ENCODE measurements around the gene TESK2.
"Not testable (repeated sequence)": the region's sequence is repeated elsewhere in the genome, so short reads cannot be mapped to it uniquely, and the experiment has no call there.

TESK2 gene

GRCh38 chr1:45490626-45491486, at the start of gene TESK2:
Gene TESK2, minus strand, starts transcription at chr1:45491163. Its CDS starts 33,378 bp downstream, at chr1:45457785.
- FAIRE-seq (peak; percentile 100), DNase-seq (ENCODE audit: insufficient read length, low spot score) (peak; percentile 93)

GRCh38 chr1:45536886-45537285, 45.9 kb upstream of the TESK2 start:
- no peak for DNase-seq (ENCODE audit: insufficient read length, low spot score)
- no peak for FAIRE-seq

GRCh38 chr1:45535988-45536766, 45.2 kb upstream of the TESK2 start:
- DNase-seq (ENCODE audit: insufficient read length, low spot score) = no peak
- peak; percentile 11 for FAIRE-seq

- FAIRE-seq (no peak), DNase-seq (ENCODE audit: insufficient read length, low spot score) (no peak)
Measured at GRCh38 chr1:45531873-45532272, 40.9 kb upstream of the TESK2 start.

GRCh38 chr1:45530632-45531135, 39.7 kb upstream of the TESK2 start:
- no peak for FAIRE-seq

GRCh38 chr1:45526135-45526644, 35.2 kb upstream of the TESK2 start:
- DNase-seq (ENCODE audit: insufficient read length, low spot score) (no peak), FAIRE-seq (no peak)

More at GRCh38 chr1:45530632-45531135, 39.7 kb upstream of the TESK2 start:
- no peak for DNase-seq (ENCODE audit: insufficient read length, low spot score)

- not testable (repeated sequence) for FAIRE-seq; DNase-seq (ENCODE audit: insufficient read length, low spot score)
Measured at GRCh38 chr1:45523975-45524374, 33.0 kb upstream of the TESK2 start.

- not testable (repeated sequence) for DNase-seq (ENCODE audit: insufficient read length, low spot score)
- peak; percentile 66 for FAIRE-seq
Measured at GRCh38 chr1:45523516-45523915, 32.6 kb upstream of the TESK2 start.

GRCh38 chr1:45522324-45523104, 31.6 kb upstream of the TESK2 start:
- DNase-seq (ENCODE audit: insufficient read length, low spot score) = no peak
- no peak for FAIRE-seq

GRCh38 chr1:45521413-45522323, 30.7 kb upstream of the TESK2 start, which contains the start of gene PRDX1:
Gene PRDX1, minus strand, starts transcription at chr1:45521884. Its CDS starts 2,841 bp downstream, at chr1:45519043.
- FAIRE-seq = peak; percentile 90
- peak; percentile 78 for DNase-seq (ENCODE audit: insufficient read length, low spot score)

GRCh38 chr1:45519774-45520173, 28.8 kb upstream of the TESK2 start:
- not testable (repeated sequence) for DNase-seq (ENCODE audit: insufficient read length, low spot score); FAIRE-seq

GRCh38 chr1:45518910-45519309, 27.9 kb upstream of the TESK2 start:
- FAIRE-seq (peak; percentile 33), DNase-seq (ENCODE audit: insufficient read length, low spot score) (no peak)

GRCh38 chr1:45518366-45518765, 27.4 kb upstream of the TESK2 start:
- DNase-seq (ENCODE audit: insufficient read length, low spot score); FAIRE-seq: not testable (repeated sequence)

- FAIRE-seq = no peak
Measured at GRCh38 chr1:45516465-45516864, 25.5 kb upstream of the TESK2 start.

GRCh38 chr1:45516036-45516435, 25.1 kb upstream of the TESK2 start:
- DNase-seq (ENCODE audit: insufficient read length, low spot score) (no peak), FAIRE-seq (no peak)

More at GRCh38 chr1:45516465-45516864, 25.5 kb upstream of the TESK2 start:
- no peak for DNase-seq (ENCODE audit: insufficient read length, low spot score)

GRCh38 chr1:45513532-45514260, 22.7 kb upstream of the TESK2 start:
- not testable (repeated sequence) for FAIRE-seq; DNase-seq (ENCODE audit: insufficient read length, low spot score)

GRCh38 chr1:45512641-45513054, 21.7 kb upstream of the TESK2 start:
- no peak for DNase-seq (ENCODE audit: insufficient read length, low spot score)
- FAIRE-seq = peak; percentile 53

- FAIRE-seq (no peak), DNase-seq (ENCODE audit: insufficient read length, low spot score) (no peak)
Measured at GRCh38 chr1:45510972-45511527, 20.1 kb upstream of the TESK2 start.

All from GM19239 (cell line).